ENCODE results near the gene CDC34.

DNA sequence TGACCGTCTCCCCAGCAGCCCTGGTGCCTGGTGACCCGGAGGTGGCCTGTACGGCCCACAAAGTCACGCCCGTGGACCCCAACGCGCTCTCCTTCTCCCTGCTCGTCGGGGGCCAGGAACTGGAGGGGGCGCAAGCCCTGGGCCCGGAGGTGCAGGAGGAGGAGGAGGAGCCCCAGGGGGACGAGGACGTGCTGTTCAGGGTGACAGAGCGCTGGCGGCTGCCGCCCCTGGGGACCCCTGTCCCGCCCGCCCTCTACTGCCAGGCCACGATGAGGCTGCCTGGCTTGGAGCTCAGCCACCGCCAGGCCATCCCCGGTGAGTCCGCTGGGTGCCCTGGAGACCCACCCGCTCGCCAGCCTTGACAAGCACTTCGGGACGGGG, 33.1 kb upstream of the CDC34 start:
- TF ChIP-seq, protein P1, sequence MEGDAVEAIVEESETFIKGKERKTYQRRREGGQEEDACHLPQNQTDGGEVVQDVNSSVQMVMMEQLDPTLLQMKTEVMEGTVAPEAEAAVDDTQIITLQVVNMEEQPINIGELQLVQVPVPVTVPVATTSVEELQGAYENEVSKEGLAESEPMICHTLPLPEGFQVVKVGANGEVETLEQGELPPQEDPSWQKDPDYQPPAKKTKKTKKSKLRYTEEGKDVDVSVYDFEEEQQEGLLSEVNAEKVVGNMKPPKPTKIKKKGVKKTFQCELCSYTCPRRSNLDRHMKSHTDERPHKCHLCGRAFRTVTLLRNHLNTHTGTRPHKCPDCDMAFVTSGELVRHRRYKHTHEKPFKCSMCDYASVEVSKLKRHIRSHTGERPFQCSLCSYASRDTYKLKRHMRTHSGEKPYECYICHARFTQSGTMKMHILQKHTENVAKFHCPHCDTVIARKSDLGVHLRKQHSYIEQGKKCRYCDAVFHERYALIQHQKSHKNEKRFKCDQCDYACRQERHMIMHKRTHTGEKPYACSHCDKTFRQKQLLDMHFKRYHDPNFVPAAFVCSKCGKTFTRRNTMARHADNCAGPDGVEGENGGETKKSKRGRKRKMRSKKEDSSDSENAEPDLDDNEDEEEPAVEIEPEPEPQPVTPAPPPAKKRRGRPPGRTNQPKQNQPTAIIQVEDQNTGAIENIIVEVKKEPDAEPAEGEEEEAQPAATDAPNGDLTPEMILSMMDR (IDR thresholded peaks at IDR 0.05; ENCODE audit: borderline replicate concordance, extremely low read depth, low read length, poor library complexity, severe bottlenecking): no peak
- no peak for TF ChIP-seq EZH2 (IDR thresholded peaks at IDR 0.05; ENCODE audit: borderline replicate concordance, low read depth, low read length, severe bottlenecking)

All from DND-41 (cell line).